ENCODE measurements around the gene MAMLD1. TPM values are rescaled to one million over a fixed set of nuclear protein-coding genes. Genes with fewer than 3 reads are reported as not detected.
A peak's percentile ranks its signal among the peaks of the same experiment; 100 is the strongest.

Gene MAMLD1
- total RNA-seq, 4 donors from 2014 or later: 4.5 to 10.3 (median 6.2) TPM

GRCh38 chrX:150361777-150362351 lies 1.3 kb upstream of the MAMLD1 start:
- TF ChIP-seq CTCF (IDR thresholded peaks at IDR 0.05): no peak
- DNase-seq (ENCODE audit: low spot score): no peak
- ATAC-seq (ENCODE audit: low FRiP score): no peak

GRCh38 chrX:150363561-150364346 lies 637 bp downstream of the MAMLD1 start:
- DNase-seq (ENCODE audit: low spot score) (no peak), ATAC-seq (ENCODE audit: low FRiP score) (peak; percentile 1)
- TF ChIP-seq CTCF (IDR thresholded peaks at IDR 0.05): no peak

- ATAC-seq (ENCODE audit: low FRiP score) (no peak), DNase-seq (ENCODE audit: low spot score) (no peak)
- no peak for TF ChIP-seq CTCF (IDR thresholded peaks at IDR 0.05)
These were observed 1.4 kb downstream of the MAMLD1 start for GRCh38 chrX:150364347-150365050.

GRCh38 chrX:150365051-150365989 lies 2.2 kb downstream of the MAMLD1 start:
- DNase-seq (ENCODE audit: low spot score) (no peak), ATAC-seq (ENCODE audit: low FRiP score) (peak; percentile 38)
- no peak for TF ChIP-seq CTCF (IDR thresholded peaks at IDR 0.05)

- no peak for TF ChIP-seq CTCF (IDR thresholded peaks at IDR 0.05)
- ATAC-seq (ENCODE audit: low FRiP score): peak; percentile 11
- DNase-seq (ENCODE audit: low spot score): no peak
These were observed 3.1 kb downstream of the MAMLD1 start for GRCh38 chrX:150365990-150366911.

All from omental fat pad (tissue), 4 donors.